Mesendoderm (in vitro differentiated cells): ENCODE results near the gene SHANK1.

ENCODE experiments used
- DNase-seq: peaks from one replicate; pipeline ENCODE4 v3.0.0; 2013
- H2AK5ac ChIP-seq: 2 replicates; pipeline ENCODE4 v1.6.1; 2013; ENCODE audit warnings: low read length, inconsistent platforms
- H2BK120ac ChIP-seq: 2 replicates; pipeline ENCODE4 v1.6.1; 2013; ENCODE audit warnings: low read depth, mild to moderate bottlenecking, low read length, moderate library complexity, mixed read lengths
- H2BK15ac ChIP-seq: replicated peaks from 2 replicates; pipeline ENCODE4 v1.6.1; 2013; ENCODE audit warnings: low read depth, mild to moderate bottlenecking, moderate library complexity
- H2BK5ac ChIP-seq: 2 replicates; pipeline ENCODE4 v1.6.1; 2013; ENCODE audit warnings: low read length, inconsistent platforms
- H3K18ac ChIP-seq: 2 replicates; pipeline ENCODE4 v1.6.1; 2013; ENCODE audit warnings: mild to moderate bottlenecking, low read length, mixed read lengths
- H3K23ac ChIP-seq: one replicate; pipeline ENCODE4 v1.6.1; 2013; ENCODE audit warnings: low read length
- H3K27ac ChIP-seq: 2 replicates; pipeline ENCODE4 v1.5.1; 2013; ENCODE audit warnings: low read depth, mild to moderate bottlenecking, inconsistent platforms, low read length, moderate library complexity
- H3K27me3 ChIP-seq: 2 replicates; pipeline ENCODE4 v1.6.1; 2013; ENCODE audit warnings: low read length, control low read depth, mild to moderate bottlenecking, inconsistent platforms; ENCODE audit not compliant: insufficient read depth, poor library complexity
- H3K36me3 ChIP-seq: 2 replicates; pipeline ENCODE4 v1.6.1; 2013; ENCODE audit warnings: low read length, inconsistent platforms; ENCODE audit not compliant: control insufficient read depth, insufficient read depth
- H3K4ac ChIP-seq: one replicate; pipeline ENCODE4 v1.6.1; 2013; ENCODE audit warnings: low read depth, mild to moderate bottlenecking, low read length, moderate library complexity
- H3K4me1 ChIP-seq: 2 replicates; pipeline ENCODE4 v1.6.1; 2013; ENCODE audit warnings: low read depth, low read length, inconsistent platforms; ENCODE audit not compliant: control insufficient read depth
- H3K4me2 ChIP-seq: 2 replicates; pipeline ENCODE4 v1.6.1; 2013; ENCODE audit warnings: low read length
- H3K4me3 ChIP-seq: 2 replicates; pipeline ENCODE4 v1.5.1; 2013; ENCODE audit warnings: mild to moderate bottlenecking, low read length
- H3K56ac ChIP-seq: one replicate; pipeline ENCODE4 v1.6.1; 2013; ENCODE audit warnings: low read length
- H3K79me1 ChIP-seq: 2 replicates; pipeline ENCODE4 v1.6.1; 2013; ENCODE audit warnings: low read length, inconsistent platforms
- H3K79me2 ChIP-seq: 2 replicates; pipeline ENCODE4 v1.6.1; 2013; ENCODE audit warnings: mild to moderate bottlenecking, low read length; ENCODE audit not compliant: control insufficient read depth, insufficient read depth
- H3K9ac ChIP-seq: 2 replicates; pipeline ENCODE4 v1.6.1; 2013; ENCODE audit warnings: low read length, inconsistent platforms
- H4K5ac ChIP-seq: one replicate; pipeline ENCODE4 v1.6.1; 2013; ENCODE audit warnings: low read length
- H4K8ac ChIP-seq: one replicate; pipeline ENCODE4 v1.6.1; 2013; ENCODE audit warnings: low read depth, mild to moderate bottlenecking, control low read depth, low read length, moderate library complexity
- WGBS: extraction: QIAGEN DNeasy Blood & Tissue Kit; methylation state at CpG from one replicate; pipeline ENCODE4 v1.1.7; 2013; ENCODE audit warnings: low lambda C conversion rate, missing lambda C conversion rate; ENCODE audit not compliant: insufficient coverage; ENCODE audit errors: extremely low coverage; 5-methylcytosine and 5-hydroxymethylcytosine counted together

The SHANK1 gene

DNA sequence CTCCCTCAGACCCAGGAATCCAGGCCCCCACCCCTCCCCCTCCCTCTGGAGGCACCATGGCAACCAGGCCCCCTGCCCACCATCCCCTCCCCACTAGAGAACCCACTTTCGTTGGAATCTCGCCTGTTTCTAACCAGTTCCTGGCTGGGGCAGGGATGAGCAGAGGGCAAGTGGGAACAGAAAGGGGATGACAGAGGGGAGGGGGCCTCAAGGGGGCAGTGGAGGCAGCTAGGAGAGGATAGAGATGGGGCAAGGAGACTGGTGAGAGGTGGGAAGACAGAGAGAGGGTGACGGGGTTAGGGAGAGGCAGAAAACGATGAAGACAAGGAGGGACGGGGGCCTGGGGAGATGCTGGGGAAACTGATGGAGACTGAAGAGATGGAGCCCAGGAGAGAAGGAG, 70.9 kb downstream of the SHANK1 start:
- Histone ChIP-seq H3K4me1 (no peaks in the 10 kb centered on the region), H2AK5ac (no peak overlapping the region), H3K56ac (no peak overlapping the region), H3K23ac (no peak overlapping the region), H3K79me2 (no peaks in the 10 kb centered on the region), H3K27ac (no peak overlapping the region), H3K4ac (no peak overlapping the region), H3K4me3 (no peak overlapping the region), H2BK5ac (no peak overlapping the region), H4K5ac (no peak overlapping the region), H3K4me2 (no peak overlapping the region), H3K18ac (no peak overlapping the region), H3K36me3 (no peaks in the 10 kb centered on the region), H4K8ac (no peak overlapping the region), H3K27me3 (no peaks in the 10 kb centered on the region), H3K79me1 (no peaks in the 10 kb centered on the region), H2BK120ac (no peak overlapping the region), H3K9ac (no peak overlapping the region), H2BK15ac (no peak overlapping the region)
- WGBS, result no CpG with 5 or more reads among the region's 5 CpGs
- DNase-seq, result no peak

DNA sequence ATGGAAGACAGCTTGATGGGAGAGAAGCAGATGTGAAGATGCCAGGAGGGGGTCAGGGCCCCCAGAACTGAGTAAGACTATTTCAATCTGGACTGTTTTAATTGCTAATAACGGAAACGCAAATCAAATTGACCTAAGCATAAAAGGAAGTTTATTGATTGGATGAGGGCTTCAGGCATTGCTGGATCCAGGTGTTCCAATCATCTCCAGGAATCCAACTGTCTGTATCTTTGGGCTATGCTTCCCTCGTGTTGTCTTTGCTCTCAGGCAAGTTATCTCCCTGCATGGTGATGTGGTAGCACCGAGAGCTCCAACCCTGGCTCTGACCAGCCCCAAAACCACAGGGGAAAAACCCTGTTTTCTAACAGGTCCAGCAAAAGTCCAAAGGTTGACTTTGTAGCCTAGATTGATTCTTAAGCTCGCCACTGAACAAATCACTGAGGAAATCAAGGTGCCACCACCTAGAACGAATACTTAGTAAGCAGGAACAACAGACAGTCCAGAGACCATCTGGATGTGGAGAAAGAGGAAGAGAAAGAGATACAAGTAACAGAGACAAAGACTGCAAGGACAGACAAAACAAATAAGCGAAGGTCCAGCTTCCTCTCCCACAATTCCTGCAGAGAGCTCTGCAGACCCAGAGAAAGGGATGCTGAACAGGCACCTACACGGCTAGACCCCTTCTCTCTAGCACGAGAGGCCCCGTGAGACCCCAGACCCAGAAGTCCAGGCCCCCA, 71.6 kb downstream of the SHANK1 start:
- Histone ChIP-seq H3K79me1 (no peaks in the 10 kb centered on the region), H3K4ac (no peak overlapping the region), H2BK5ac (no peak overlapping the region), H3K23ac (no peak overlapping the region), H3K4me1 (no peaks in the 10 kb centered on the region), H3K79me2 (no peaks in the 10 kb centered on the region), H3K4me2 (no peak overlapping the region), H3K4me3 (no peak overlapping the region), H4K8ac (no peak overlapping the region), H2AK5ac (no peak overlapping the region), H3K27ac (no peak overlapping the region), H2BK15ac (no peak overlapping the region), H4K5ac (no peak overlapping the region), H3K9ac (no peak overlapping the region), H2BK120ac (no peak overlapping the region), H3K18ac (no peak overlapping the region), H3K56ac (no peak overlapping the region), H3K36me3 (no peaks in the 10 kb centered on the region), H3K27me3 (no peaks in the 10 kb centered on the region)
- DNase-seq, result no peak
- no CpG with 5 or more reads among the region's 10 CpGs for WGBS

DNA sequence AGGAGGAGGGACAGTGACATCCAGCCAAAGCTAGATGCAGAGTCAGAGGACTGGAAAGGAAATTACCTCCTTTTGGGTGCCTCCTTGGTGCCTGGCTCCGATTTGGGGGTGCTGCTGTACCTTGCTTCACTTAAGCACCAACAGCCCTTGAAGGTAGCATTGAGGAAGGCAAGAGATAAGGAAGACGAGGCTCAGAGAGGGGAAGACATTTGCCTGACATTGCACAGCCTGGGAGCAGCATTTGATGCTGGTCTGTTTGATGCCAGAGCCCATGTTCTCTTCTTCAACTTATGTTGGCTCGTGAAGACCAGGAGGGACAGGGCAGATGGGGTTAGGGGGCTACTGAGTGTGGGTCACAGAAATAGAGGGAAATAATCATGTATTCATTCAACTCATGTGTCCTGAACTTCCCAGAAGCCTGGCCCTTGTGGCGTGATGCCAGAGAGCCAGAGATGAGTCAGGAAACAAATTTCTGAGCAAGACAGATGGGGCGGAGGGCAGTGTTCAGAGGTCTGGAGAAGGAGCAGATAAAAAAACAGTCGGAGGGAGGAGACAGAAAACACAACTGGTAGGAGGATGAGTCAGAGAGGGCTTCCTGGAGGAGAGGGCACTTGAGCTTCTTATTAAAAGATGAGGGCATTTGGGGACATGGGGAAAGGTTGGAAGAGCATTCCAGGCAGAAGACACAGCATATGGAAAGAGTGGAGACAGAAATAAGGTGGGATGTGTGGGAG, 73.4 kb downstream of the SHANK1 start:
- WGBS, result no CpG with 5 or more reads among the region's 6 CpGs
- no peak overlapping the region for H2BK120ac ChIP-seq
- H3K9ac ChIP-seq, result no peak overlapping the region
- H3K4me1 ChIP-seq, result no peaks in the 10 kb centered on the region
- H3K79me2 ChIP-seq, result no peaks in the 10 kb centered on the region
- no peak overlapping the region for H2BK15ac ChIP-seq
- no peaks in the 10 kb centered on the region for H3K79me1 ChIP-seq
- no peak overlapping the region for H4K5ac ChIP-seq
- no peak overlapping the region for H4K8ac ChIP-seq
- no peak overlapping the region for H3K23ac ChIP-seq
- H3K27ac ChIP-seq, result no peak overlapping the region
- no peak overlapping the region for H3K18ac ChIP-seq
- no peaks in the 10 kb centered on the region for H3K27me3 ChIP-seq
- H3K4me3 ChIP-seq, result no peak overlapping the region
- H2BK5ac ChIP-seq, result no peak overlapping the region
- no peak overlapping the region for H3K56ac ChIP-seq
- H2AK5ac ChIP-seq, result no peak overlapping the region
- H3K4ac ChIP-seq, result no peak overlapping the region
- DNase-seq, result no peak
- H3K4me2 ChIP-seq, result no peak overlapping the region
- H3K36me3 ChIP-seq, result no peaks in the 10 kb centered on the region

DNA sequence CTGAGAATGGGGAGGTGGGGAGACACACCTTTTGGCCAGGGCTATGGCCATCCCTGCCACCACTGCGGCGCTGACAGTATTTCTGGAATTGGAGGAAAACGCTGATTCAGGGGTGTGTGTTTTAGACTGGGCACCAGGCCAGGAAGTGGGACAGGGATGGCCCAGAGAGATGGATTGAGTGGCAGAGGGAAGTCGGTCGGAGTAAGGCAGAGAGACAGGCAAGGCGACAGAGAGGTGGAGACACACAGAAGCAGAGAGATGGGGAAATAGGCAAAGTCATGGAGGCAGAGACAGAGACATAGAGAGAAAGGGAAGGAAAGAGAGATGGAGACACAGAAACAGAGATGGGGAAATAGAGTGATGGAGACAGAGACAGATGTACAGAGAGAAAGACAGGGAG, 74.5 kb downstream of the SHANK1 start:
- no peaks in the 10 kb centered on the region for H3K4me1 ChIP-seq
- WGBS, result no CpG with 5 or more reads among the region's 6 CpGs
- H3K56ac ChIP-seq, result no peak overlapping the region
- H3K79me1 ChIP-seq, result no peaks in the 10 kb centered on the region
- no peak overlapping the region for H3K4ac ChIP-seq
- H4K5ac ChIP-seq, result no peak overlapping the region
- no peak overlapping the region for H2AK5ac ChIP-seq
- H3K27me3 ChIP-seq, result no peaks in the 10 kb centered on the region
- no peak overlapping the region for H3K27ac ChIP-seq
- H3K36me3 ChIP-seq, result no peaks in the 10 kb centered on the region
- no peak for DNase-seq
- H3K9ac ChIP-seq, result no peak overlapping the region
- H2BK120ac ChIP-seq, result no peak overlapping the region
- no peak overlapping the region for H2BK5ac ChIP-seq
- H2BK15ac ChIP-seq, result no peak overlapping the region
- no peak overlapping the region for H3K4me2 ChIP-seq
- no peak overlapping the region for H4K8ac ChIP-seq
- no peak overlapping the region for H3K18ac ChIP-seq
- no peak overlapping the region for H3K4me3 ChIP-seq
- no peaks in the 10 kb centered on the region for H3K79me2 ChIP-seq
- no peak overlapping the region for H3K23ac ChIP-seq

- Histone ChIP-seq H3K79me2 (no peaks in the 10 kb centered on the region), H3K56ac (no peak overlapping the region), H3K4ac (no peak overlapping the region), H3K36me3 (no peaks in the 10 kb centered on the region), H2BK120ac (no peak overlapping the region), H2BK15ac (no peak overlapping the region), H3K27me3 (no peaks in the 10 kb centered on the region), H3K23ac (no peak overlapping the region), H3K18ac (no peak overlapping the region), H2AK5ac (no peak overlapping the region), H4K8ac (no peak overlapping the region), H4K5ac (no peak overlapping the region), H3K4me1 (no peaks in the 10 kb centered on the region), H3K4me2 (no peak overlapping the region), H2BK5ac (no peak overlapping the region), H3K9ac (no peak overlapping the region), H3K4me3 (no peak overlapping the region), H3K27ac (no peak overlapping the region), H3K79me1 (no peaks in the 10 kb centered on the region)
- no peak for DNase-seq
- 100% methylated on average over 1 of the region's 1 CpG for WGBS
Observed at GRCh38 chr19:50644315-50644915, 75.2 kb downstream of the SHANK1 start.
